WTC11 (cell line): ENCODE data around the gene PKHD1. TPM values are rescaled to one million over a fixed set of nuclear protein-coding genes. Genes with fewer than 3 reads are reported as not detected.

Experiments used
- ATAC-seq: fragments of 200-7000 bp; cut with Tn5 transposase; 2 replicates; pipeline ENCODE4 v1.10.0; 2021; ENCODE audit warnings: mild to moderate bottlenecking, moderate library complexity
- CTCF ChIA-PET: fragments of 300-600 bp; sonication (Branson Sonifier 250); formaldehyde crosslinking; loops from one replicate; lab custom pipeline; 2021; ENCODE audit warnings: antibody characterized with exemption; lab: Charles Lee
- POLR2A ChIA-PET: fragments of 350-600 bp; sonication (Branson Sonifier 250); formaldehyde crosslinking; loops from one replicate; lab custom pipeline; 2021; ENCODE audit warnings: antibody characterized with exemption; lab: Charles Lee
- DNase-seq: peaks from one replicate; pipeline ENCODE4 v3.0.0; 2021; ENCODE audit warnings: low spot score
- H3K27ac Mint-ChIP-seq: 2 replicates; pipeline ENCODE4 v1.8.0; 2021; ENCODE audit warnings: mixed read lengths
- H3K27me3 Mint-ChIP-seq: 2 replicates; pipeline ENCODE4 v1.8.0; 2021; ENCODE audit warnings: low read depth, mild to moderate bottlenecking, moderate library complexity, mixed read lengths
- H3K36me3 Mint-ChIP-seq: 2 replicates; pipeline ENCODE4 v1.8.0; 2021; ENCODE audit warnings: mixed read lengths
- H3K4me1 Mint-ChIP-seq: 2 replicates; pipeline ENCODE4 v1.8.0; 2022; ENCODE audit warnings: mixed read lengths
- H3K4me3 Mint-ChIP-seq: 2 replicates; pipeline ENCODE4 v1.8.0; 2021; ENCODE audit warnings: mild to moderate bottlenecking, moderate library complexity, mixed read lengths
- H3K9me3 Mint-ChIP-seq: 2 replicates; pipeline ENCODE4 v1.8.0; 2021; ENCODE audit warnings: mixed read lengths
- AR ChIP-seq: fragments of 250-450 bp; sonication (Bioruptor Pico); IDR thresholded peaks from 2 replicates; pipeline ENCODE4 v1.9.0; 2021; ENCODE audit warnings: mild to moderate bottlenecking
- ARID4B ChIP-seq: sonication (generic); formaldehyde crosslinking; IDR thresholded peaks from 2 replicates; pipeline ENCODE4 v1.8.0; 2023; ENCODE audit warnings: missing genetic modification reagents, mild to moderate bottlenecking, borderline replicate concordance
- ATF6 ChIP-seq: sonication (generic); formaldehyde crosslinking; IDR thresholded peaks from 2 replicates; pipeline ENCODE4 v1.8.1; 2023; ENCODE audit warnings: mild to moderate bottlenecking, missing genetic modification reagents
- E2F5 ChIP-seq: sonication (generic); formaldehyde crosslinking; IDR thresholded peaks from 2 replicates; pipeline ENCODE4 v1.8.1; 2022; ENCODE audit warnings: mild to moderate bottlenecking, moderate library complexity, missing genetic modification reagents
- ELF4 ChIP-seq: sonication (generic); formaldehyde crosslinking; IDR thresholded peaks from 2 replicates; pipeline ENCODE4 v1.8.1; 2022; ENCODE audit warnings: low read depth, mild to moderate bottlenecking, moderate library complexity, missing genetic modification reagents
- GABPB1 ChIP-seq: sonication (generic); formaldehyde crosslinking; IDR thresholded peaks from 2 replicates; pipeline ENCODE4 v1.8.1; 2023; ENCODE audit warnings: mild to moderate bottlenecking, missing genetic modification reagents
- IRF2 ChIP-seq: sonication (generic); formaldehyde crosslinking; IDR thresholded peaks from 2 replicates; pipeline ENCODE4 v1.8.0; 2022; ENCODE audit warnings: low read depth, missing genetic modification reagents, borderline replicate concordance
- NR1H2 ChIP-seq: sonication (generic); formaldehyde crosslinking; IDR thresholded peaks from 2 replicates; pipeline ENCODE4 v1.9.0; 2021; ENCODE audit warnings: mild to moderate bottlenecking, moderate library complexity, missing genetic modification reagents
- OVOL2 ChIP-seq: fragments of 250-450 bp; sonication (Bioruptor Pico); IDR thresholded peaks from 2 replicates; pipeline ENCODE4 v1.9.0; 2021; ENCODE audit warnings: mild to moderate bottlenecking, borderline replicate concordance
- RELA ChIP-seq: sonication (generic); formaldehyde crosslinking; IDR thresholded peaks from 2 replicates; pipeline ENCODE4 v1.8.1; 2022; ENCODE audit warnings: missing genetic modification reagents, mild to moderate bottlenecking, borderline replicate concordance
- RORB ChIP-seq: fragments of 250-450 bp; sonication (Bioruptor Pico); IDR thresholded peaks from 2 replicates; pipeline ENCODE4 v1.9.0; 2021; ENCODE audit warnings: mild to moderate bottlenecking
- TCF7 ChIP-seq: sonication (generic); formaldehyde crosslinking; IDR thresholded peaks from 2 replicates; pipeline ENCODE4 v1.8.0; 2022; ENCODE audit warnings: mild to moderate bottlenecking, low read depth, missing genetic modification reagents, moderate library complexity
- TEAD1 ChIP-seq: sonication (generic); formaldehyde crosslinking; IDR thresholded peaks from 2 replicates; pipeline ENCODE4 v1.8.0; 2022; ENCODE audit warnings: mild to moderate bottlenecking, missing genetic modification reagents
- TEAD4 ChIP-seq: sonication (generic); formaldehyde crosslinking; IDR thresholded peaks from 2 replicates; pipeline ENCODE4 v1.8.0; 2022; ENCODE audit warnings: mild to moderate bottlenecking, missing genetic modification reagents
- TP53 ChIP-seq: sonication (generic); formaldehyde crosslinking; IDR thresholded peaks from 2 replicates; pipeline ENCODE4 v1.8.1; 2023; ENCODE audit warnings: mild to moderate bottlenecking, missing genetic modification reagents
- ZNF317 ChIP-seq: sonication (generic); formaldehyde crosslinking; IDR thresholded peaks from 2 replicates; pipeline ENCODE4 v1.8.1; 2023; ENCODE audit warnings: low read depth, mild to moderate bottlenecking, moderate library complexity, missing genetic modification reagents, borderline replicate concordance
- ZNF396 ChIP-seq: fragments of 250-450 bp; sonication (Bioruptor Pico); IDR thresholded peaks from 2 replicates; pipeline ENCODE4 v1.8.0; 2021; ENCODE audit warnings: mild to moderate bottlenecking, moderate library complexity, borderline replicate concordance
- ZNF671 ChIP-seq: fragments of 250-450 bp; sonication (Bioruptor Pico); IDR thresholded peaks from 2 replicates; pipeline ENCODE4 v1.8.0; 2021; ENCODE audit warnings: mild to moderate bottlenecking
- total RNA-seq: library from RNA; stranded (reverse); gene quantifications from 3 replicates; pipeline ENCODE4 v1.2.3, GENCODE V29; 2021

Gene PKHD1
- total RNA-seq, 1 experiment from 2014 or later: 0.15 TPM

- TF ChIP-seq AR (CRISPR knock-in tag): no peak
- TF ChIP-seq E2F5 (CRISPR knock-in tag): no peak
- no peak for TF ChIP-seq TEAD1 (CRISPR knock-in tag)
- TF ChIP-seq RELA (CRISPR knock-in tag): no peak
These were observed 38.0 kb downstream of the PKHD1 start (continued) for GRCh38 chr6:52049252-52050050.

GRCh38 chr6:52046456-52046855 lies 41.0 kb downstream of the PKHD1 start:
- ChIA-PET POLR2A (no interaction called here), CTCF (no interaction called here)
- Mint-ChIP-seq H3K36me3 (no peaks in the 10 kb centered on the region), H3K9me3 (no peaks in the 10 kb centered on the region), H3K4me3 (no peak overlapping the region), H3K27me3 (no peaks in the 10 kb centered on the region), H3K4me1 (peaks cover 9% of the 10 kb centered on the region), H3K27ac (no peak overlapping the region)
- no peak for ATAC-seq
- DNase-seq: no peak
- TF ChIP-seq TEAD4 (CRISPR knock-in tag) (no peak), TP53 (CRISPR knock-in tag) (no peak), GABPB1 (CRISPR knock-in tag) (no peak), ZNF671 (CRISPR knock-in tag) (no peak), NR1H2 (CRISPR knock-in tag) (no peak), RELA (CRISPR knock-in tag) (no peak), OVOL2 (no peak), TCF7 (CRISPR knock-in tag) (no peak)

GRCh38 chr6:52045481-52045880 lies 41.9 kb downstream of the PKHD1 start:
- ATAC-seq: no peak
- peaks cover 9% of the 10 kb centered on the region for H3K4me1 Mint-ChIP-seq
- CTCF ChIA-PET: no interaction called here
- no peak overlapping the region for H3K27ac Mint-ChIP-seq
- H3K27me3 Mint-ChIP-seq: no peaks in the 10 kb centered on the region
- POLR2A ChIA-PET: no interaction called here
- H3K4me3 Mint-ChIP-seq: no peak overlapping the region
- H3K9me3 Mint-ChIP-seq: peaks cover 4% of the 10 kb centered on the region
- no peak for DNase-seq
- TF ChIP-seq ZNF671 (CRISPR knock-in tag) (no peak), IRF2 (CRISPR knock-in tag) (no peak)
- TF ChIP-seq, all 79 proteins: peak for 0
- H3K36me3 Mint-ChIP-seq: peaks cover 3% of the 10 kb centered on the region; the same call in 1 of the 2 replicates

GRCh38 chr6:52045033-52045432 lies 42.4 kb downstream of the PKHD1 start:
- ATAC-seq: no peak
- POLR2A ChIA-PET: no interaction called here
- peaks cover 6% of the 10 kb centered on the region for H3K4me1 Mint-ChIP-seq
- no peak for TF ChIP-seq RORB (CRISPR knock-in tag)
- no peak for TF ChIP-seq TCF7 (CRISPR knock-in tag)
- TF ChIP-seq E2F5 (CRISPR knock-in tag): no peak
- TF ChIP-seq ARID4B: no peak
- TF ChIP-seq ATF6 (CRISPR knock-in tag): no peak
- no peak for TF ChIP-seq ZNF396 (CRISPR knock-in tag)
- TF ChIP-seq ELF4 (CRISPR knock-in tag): no peak
- no peak for TF ChIP-seq ZNF317 (CRISPR knock-in tag)

More at GRCh38 chr6:52045033-52045432, 42.4 kb downstream of the PKHD1 start:
- Mint-ChIP-seq H3K9me3 (peaks cover 8% of the 10 kb centered on the region), H3K4me3 (no peak overlapping the region), H3K27me3 (no peaks in the 10 kb centered on the region), H3K36me3 (peaks cover 6% of the 10 kb centered on the region; the same call in 1 of the 2 replicates), H3K27ac (no peak overlapping the region)
- CTCF ChIA-PET: no interaction called here
- no peak for DNase-seq
